HL-60/S4 (cell line): ENCODE results near the gene PPIL4.
"Not testable (repeated sequence)": the region's sequence is repeated elsewhere in the genome, so short reads cannot be mapped to it uniquely, and the experiment has no call there.

Source experiments
- in situ Hi-C: fragments of 300-500 bp; cut with MboI; formaldehyde crosslinking; loops from 2 replicates; pipeline ENCODE4 v1.14.3; 2022; ENCODE audit warnings: low sequenced_read_pairs

Gene PPIL4

GRCh38 chr6:149483849-149484655, 61.8 kb downstream of the PPIL4 start:
- in situ Hi-C loops = no loop called here

DNA sequence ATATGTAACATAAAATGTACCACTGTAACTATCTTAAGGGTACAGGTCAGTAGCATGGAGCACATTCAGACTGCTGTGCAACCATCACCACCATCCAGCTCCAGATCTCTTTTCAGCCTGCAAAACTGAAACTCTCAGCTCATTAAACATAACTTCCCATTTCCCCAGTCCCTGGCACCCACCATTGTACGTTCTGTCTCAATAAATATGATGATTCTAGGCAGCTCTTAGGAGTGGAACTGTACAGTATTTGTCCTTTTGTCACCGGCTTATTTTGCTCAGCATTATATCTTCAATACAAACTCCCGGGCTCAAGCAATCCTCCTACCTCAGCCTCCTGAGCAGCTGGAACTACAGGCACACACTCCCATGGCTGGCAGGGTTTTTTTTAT, 62.5 kb downstream of the PPIL4 start:
- in situ Hi-C loops = no loop called here

- in situ Hi-C loops = no loop called here
Observed at GRCh38 chr6:149482545-149483333, 63.1 kb downstream of the PPIL4 start.

GRCh38 chr6:149480502-149481280, 65.2 kb downstream of the PPIL4 start:
- in situ Hi-C loops = no loop called here

- in situ Hi-C loops = no loop called here
Observed at GRCh38 chr6:149478631-149479314, 67.1 kb downstream of the PPIL4 start.

DNA sequence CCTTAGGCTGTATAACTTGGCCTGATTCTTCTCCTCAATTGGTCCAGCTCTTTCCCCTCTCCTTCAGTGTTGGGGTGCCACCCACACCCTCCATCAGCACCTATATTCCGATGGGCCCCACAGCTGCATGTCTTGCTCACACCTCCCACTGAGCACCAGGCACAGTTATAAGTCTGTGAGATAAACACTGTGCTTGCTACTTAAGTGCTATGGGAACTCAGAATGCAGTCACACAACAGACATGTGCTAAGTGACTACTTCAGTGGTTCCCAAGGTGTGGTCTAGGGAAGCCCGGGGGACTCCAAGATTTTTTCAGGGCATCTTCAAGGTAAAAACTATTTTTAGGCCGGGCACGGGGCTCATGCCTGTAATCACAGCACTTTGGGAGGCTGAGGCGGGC, 68.3 kb downstream of the PPIL4 start:
- in situ Hi-C loops = no loop called here

DNA sequence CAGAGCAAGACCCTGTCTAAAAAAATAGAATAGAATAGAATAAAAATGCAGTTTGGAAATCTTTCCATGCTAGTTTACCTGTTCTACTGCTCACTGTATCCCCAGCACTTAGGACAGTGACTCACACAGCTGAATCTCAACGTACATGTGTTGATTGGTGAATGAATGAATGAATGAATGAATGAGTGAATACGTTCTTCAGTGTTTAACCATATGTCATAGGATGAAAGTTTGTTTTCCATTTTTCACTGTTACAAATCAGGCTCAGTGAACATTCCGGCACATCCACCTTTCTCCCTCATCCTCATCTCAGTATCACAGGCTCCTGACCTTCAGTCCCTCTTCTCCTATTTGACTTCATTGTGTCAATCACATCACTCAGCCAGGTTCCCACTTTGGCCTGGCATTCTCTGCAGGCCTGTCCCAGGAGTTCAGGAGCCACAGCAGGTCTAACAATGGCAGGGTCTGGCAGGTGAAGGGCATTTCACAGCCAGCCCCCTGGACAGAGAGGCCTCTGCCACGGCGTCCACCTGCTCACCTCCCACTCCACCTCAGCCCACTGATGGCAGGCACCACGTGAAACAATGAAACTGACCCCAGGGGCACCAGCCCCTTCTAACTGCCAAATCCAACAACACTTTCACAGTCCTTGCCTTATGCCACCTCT, 68.9 kb downstream of the PPIL4 start:
- in situ Hi-C loops = no loop called here

GRCh38 chr6:149474108-149474935, 71.5 kb downstream of the PPIL4 start:
- in situ Hi-C loops = no loop called here

DNA sequence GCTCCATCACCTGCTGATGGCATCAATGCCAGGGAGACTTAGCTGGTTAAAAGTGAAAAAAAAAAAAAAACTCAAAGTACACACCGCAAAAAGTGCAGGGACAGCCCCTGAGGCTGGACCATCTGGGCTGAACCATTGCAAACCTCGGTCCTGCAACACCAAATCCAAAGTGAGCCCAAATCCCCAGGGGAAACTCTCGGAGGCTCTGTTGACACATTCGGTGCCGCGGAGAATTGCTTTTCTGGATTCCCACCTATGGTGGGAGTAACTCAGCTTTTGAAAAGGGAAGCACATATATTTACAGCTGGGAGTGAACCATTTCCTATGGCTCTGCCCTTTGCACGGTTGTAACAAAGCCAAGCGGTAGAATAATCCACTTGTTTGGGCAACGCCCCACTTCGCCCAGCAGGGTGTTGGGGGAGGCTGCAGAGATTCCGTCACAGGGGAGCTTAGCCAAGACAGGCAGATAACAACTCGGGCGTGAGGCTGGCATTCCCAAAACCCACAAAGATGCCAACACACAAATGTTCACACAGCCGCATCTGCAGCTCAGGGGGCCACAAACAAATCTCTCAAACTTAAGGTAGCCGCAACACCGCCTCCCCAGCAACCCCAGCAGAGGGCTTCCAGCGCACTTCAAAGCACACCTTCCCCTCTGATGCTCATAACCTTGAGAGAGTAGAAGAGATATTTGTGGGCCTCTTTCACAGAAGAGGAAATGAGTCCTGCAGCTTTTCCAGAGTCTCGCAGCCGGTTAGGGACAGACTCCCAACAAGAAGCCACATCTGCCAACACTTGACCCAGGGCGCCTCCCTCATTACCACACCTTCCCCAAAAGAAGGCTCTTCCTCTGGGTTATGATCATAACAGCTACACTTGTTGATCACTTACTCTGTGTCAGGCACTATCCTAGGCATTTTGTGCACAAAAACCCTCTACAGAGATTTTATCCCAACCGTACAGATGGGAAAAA, 72.5 kb downstream of the PPIL4 start:
- in situ Hi-C loops = no loop called here

GRCh38 chr6:149472241-149472640, 73.6 kb downstream of the PPIL4 start:
- in situ Hi-C loops = no loop called here

DNA sequence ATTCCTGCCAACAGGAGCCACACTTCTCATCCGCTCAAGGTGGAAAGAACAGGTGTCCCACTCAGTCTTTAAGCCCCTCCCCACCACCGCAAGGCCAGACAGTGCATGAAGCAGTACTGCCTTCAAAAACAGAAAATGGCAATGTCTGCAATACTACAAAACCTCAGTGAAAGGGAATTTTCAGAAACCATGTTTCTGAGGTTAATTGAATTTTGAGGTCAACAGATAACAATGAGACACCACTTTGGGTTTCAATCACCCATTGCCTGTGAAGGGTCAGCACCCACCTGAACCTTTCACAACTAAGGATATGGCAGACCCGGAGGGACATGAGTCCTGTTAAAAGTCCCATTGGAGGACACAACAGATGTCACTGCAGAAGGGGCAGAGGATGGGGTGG, 74.0 kb downstream of the PPIL4 start:
- in situ Hi-C loops = no loop called here

DNA sequence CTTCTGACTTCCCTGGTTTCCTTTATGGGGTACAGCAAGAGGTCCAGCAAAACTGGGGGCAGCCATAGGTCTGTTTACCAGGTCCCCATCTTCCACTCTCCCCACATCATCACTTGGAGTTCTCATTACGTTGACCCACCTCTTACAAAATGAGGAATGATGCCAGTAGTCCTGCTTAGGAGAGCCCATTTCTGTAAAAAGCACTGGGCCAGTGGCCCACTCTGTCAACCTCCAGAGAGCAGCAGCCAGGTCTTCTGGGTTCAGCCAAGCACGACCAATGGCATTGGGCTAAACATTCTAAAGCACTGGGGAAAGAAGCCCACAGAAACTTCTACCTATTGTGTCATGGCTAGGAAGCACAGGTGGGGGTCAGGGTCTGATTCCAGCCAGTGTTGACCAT, 74.9 kb downstream of the PPIL4 start:
- in situ Hi-C loops = no loop called here

DNA sequence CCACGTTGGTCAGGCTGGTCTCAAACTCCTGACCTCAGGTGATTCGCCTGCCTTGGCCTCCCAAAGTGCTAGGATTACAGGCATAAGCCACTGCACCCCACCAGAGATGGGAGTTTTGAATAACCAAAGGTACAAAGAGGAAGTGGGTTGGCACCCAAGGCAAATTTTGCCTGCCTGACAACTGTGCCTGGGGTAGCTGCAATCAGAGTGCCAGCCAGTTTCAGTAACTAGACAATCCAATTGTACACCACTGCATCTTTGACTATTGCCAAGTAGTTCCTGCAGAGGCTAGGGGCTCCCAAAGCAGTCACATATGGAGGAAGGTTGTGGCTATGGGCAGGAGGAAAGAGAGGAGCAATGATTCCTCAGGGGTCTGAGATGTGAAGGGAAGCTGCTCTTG, 77.7 kb downstream of the PPIL4 start:
- in situ Hi-C loops = no loop called here

DNA sequence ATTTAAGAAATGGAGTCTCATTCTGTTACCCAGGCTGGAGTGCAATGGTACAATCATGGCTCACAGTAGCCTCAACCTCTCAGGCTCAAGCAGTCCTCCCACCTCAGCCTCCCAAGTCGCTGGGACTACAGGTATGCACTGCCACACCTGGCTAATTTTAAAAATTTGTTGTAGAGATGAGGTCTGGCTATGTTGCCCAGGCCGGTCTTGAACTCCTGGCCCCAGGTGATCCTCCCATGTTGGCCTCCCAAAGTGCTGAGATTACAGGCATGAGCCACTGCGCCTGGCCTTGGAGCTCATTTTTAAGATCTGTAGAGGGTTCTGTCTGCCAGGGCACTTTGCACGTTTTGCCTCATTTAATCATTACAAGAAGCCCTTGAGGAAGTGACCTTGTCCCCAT, 78.6 kb downstream of the PPIL4 start:
- in situ Hi-C loops = no loop called here

- in situ Hi-C loops = no loop called here
Observed at GRCh38 chr6:149464411-149464810, 81.4 kb downstream of the PPIL4 start.

GRCh38 chr6:149463781-149464180, 82.1 kb downstream of the PPIL4 start:
- in situ Hi-C loops = no loop called here

- in situ Hi-C loops = not testable (repeated sequence)
Observed at GRCh38 chr6:149462712-149463111, 83.1 kb downstream of the PPIL4 start.

DNA sequence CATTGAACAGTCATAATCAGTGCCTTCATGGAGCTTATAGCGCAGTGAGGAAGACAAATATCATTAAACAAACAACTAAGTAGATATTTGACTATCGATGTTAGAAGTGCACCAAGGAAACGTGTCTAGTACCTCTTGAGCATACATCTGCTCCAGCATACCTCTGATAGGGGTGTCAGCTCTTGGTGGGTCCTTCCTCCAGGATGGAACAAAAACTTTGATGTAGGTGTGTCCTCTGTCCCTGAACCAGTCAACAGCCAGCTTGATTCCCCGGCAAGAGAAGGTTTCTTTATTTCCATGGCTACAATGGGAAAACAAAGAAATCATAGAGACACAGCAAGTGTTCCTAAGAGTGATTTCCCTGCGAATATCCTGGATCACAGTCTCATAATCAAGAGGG, 84.2 kb downstream of the PPIL4 start:
- in situ Hi-C loops = no loop called here
